Lower leg skin (tissue), 4 donors: ENCODE data around the gene JAG2. TPM values are rescaled to one million over a fixed set of nuclear protein-coding genes. Genes with fewer than 3 reads are reported as not detected.

Experiments used
- DNase-seq, 2 donors: peaks; one replicate each; pipeline ENCODE4 v3.0.0-alpha.2; 2019; ENCODE audit warnings: low spot score in 2 of 2
- H3K4me3 ChIP-seq: fragments of 200-600 bp; sonication (generic); 2 replicates; pipeline ENCODE4 v1.5.1; 2017; ENCODE audit warnings: mild to moderate bottlenecking, low read depth; ENCODE audit not compliant: poor library complexity, severe bottlenecking
- POLR2A ChIP-seq, 2 donors: fragments of 450-650 bp; IDR thresholded peaks; one replicate each; pipeline ENCODE4 v1.6.1; 2016 to 2017; ENCODE audit warnings: antibody characterized with exemption in 2 of 2, mild to moderate bottlenecking in 1 of 2, moderate library complexity in 1 of 2
- WGBS, 2 donors: methylation state at CpG; one replicate each; pipeline ENCODE4 v1.1.5; 2018; 5-methylcytosine and 5-hydroxymethylcytosine counted together
- intact Hi-C: fragments of 100-400 bp; cut with DNase I; formaldehyde crosslinking; loops from one replicate; pipeline ENCODE4 v1.15.0; 2023; ENCODE audit warnings: low total_unique reads
- total RNA-seq, 4 donors: library from RNA; depleted of rRNA; stranded (reverse); fragments of >200 nt; gene quantifications; one replicate each; pipeline ENCODE4 v1.1.0, GENCODE V29; 2016
- TF ChIP-seq, protein P1 (sequence below), 3 donors: fragments of 450-650 bp; IDR thresholded peaks; one replicate each; pipeline ENCODE4 v1.5.1; 2016; ENCODE audit warnings: antibody characterized with exemption in 3 of 3, mild to moderate bottlenecking in 3 of 3, moderate library complexity in 2 of 3

Gene JAG2
- total RNA-seq = 10 to 100 TPM; 50.4 to 96.1 (median 63.1) TPM

DNA sequence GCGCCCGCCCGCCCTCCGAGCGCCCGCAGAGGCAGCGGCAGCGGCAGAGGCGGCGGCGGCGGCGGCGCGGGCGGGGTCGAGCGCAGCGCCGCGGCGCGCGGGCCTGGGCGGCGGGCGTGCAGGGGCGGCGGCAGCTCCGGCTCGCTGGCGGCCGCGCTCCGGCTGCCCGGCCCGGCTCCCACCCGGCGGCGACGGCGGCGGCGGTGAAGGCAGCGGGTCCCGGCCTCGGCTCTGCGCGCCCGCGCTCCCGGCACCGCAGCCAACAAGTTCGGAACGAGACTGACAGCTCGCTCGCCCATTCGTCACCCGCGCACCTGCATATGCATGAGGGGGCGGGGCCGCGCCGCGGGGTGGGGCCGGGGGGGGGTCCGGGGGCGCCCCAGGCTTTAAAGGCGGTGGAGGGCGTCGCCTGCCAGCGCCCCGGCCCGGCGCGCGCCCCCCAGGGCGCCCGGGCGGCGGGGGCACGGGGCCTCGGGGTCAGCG is at the start of gene JAG2:
Gene JAG2 (minus strand): TSS at position 281 of the 483 bp plus-strand sequence. CDS start 356 bp downstream, outside the sequence.
- no peak for TF ChIP-seq POLR2A (IDR thresholded peaks at IDR 0.05)
- TF ChIP-seq, protein P1, sequence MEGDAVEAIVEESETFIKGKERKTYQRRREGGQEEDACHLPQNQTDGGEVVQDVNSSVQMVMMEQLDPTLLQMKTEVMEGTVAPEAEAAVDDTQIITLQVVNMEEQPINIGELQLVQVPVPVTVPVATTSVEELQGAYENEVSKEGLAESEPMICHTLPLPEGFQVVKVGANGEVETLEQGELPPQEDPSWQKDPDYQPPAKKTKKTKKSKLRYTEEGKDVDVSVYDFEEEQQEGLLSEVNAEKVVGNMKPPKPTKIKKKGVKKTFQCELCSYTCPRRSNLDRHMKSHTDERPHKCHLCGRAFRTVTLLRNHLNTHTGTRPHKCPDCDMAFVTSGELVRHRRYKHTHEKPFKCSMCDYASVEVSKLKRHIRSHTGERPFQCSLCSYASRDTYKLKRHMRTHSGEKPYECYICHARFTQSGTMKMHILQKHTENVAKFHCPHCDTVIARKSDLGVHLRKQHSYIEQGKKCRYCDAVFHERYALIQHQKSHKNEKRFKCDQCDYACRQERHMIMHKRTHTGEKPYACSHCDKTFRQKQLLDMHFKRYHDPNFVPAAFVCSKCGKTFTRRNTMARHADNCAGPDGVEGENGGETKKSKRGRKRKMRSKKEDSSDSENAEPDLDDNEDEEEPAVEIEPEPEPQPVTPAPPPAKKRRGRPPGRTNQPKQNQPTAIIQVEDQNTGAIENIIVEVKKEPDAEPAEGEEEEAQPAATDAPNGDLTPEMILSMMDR (IDR thresholded peaks at IDR 0.05) = no peak
- 0% methylated on average over 30 of the region's 84 CpGs; no CpG with 5 or more reads in 1 of the 2 donors for WGBS, 2 donors
- intact Hi-C loops = loop anchor here (10.0 kb wide), 1 partner anchor 74 kb away; no protein-coding TSS in a partner anchor
- H3K4me3 ChIP-seq = peak within 1 kb of the TSS; percentile 6
- DNase-seq = no peak

DNA sequence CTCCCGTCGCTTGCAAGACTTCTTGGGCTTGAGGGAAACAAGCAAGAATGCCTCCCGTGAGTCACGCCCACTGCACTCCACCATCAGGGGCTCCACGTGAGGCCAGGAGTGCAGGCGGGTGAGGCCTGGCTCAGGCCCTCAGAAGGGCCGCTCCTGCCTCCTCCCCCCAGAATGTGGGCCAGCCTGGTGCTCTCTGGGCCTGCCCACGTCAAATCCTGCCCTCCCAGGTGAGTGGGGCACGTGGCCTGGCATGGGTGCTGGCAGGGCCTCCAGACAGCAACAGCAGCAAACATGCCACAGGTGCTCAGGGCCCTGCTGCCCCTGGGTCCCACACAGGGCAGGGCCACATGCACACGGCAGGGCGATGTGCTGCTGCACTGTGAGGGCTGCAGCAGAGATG is 49.2 kb upstream of the JAG2 start:
- intact Hi-C loops = no loop called here
- 90 to 99% methylated on average over 7 to 8 of the region's 11 CpGs for WGBS, 2 donors
- H3K4me3 ChIP-seq = no peak overlapping the region
- no peak for DNase-seq
- TF ChIP-seq POLR2A (IDR thresholded peaks at IDR 0.05) = no peak
- TF ChIP-seq, protein P1 (IDR thresholded peaks at IDR 0.05) = no peak

DNA sequence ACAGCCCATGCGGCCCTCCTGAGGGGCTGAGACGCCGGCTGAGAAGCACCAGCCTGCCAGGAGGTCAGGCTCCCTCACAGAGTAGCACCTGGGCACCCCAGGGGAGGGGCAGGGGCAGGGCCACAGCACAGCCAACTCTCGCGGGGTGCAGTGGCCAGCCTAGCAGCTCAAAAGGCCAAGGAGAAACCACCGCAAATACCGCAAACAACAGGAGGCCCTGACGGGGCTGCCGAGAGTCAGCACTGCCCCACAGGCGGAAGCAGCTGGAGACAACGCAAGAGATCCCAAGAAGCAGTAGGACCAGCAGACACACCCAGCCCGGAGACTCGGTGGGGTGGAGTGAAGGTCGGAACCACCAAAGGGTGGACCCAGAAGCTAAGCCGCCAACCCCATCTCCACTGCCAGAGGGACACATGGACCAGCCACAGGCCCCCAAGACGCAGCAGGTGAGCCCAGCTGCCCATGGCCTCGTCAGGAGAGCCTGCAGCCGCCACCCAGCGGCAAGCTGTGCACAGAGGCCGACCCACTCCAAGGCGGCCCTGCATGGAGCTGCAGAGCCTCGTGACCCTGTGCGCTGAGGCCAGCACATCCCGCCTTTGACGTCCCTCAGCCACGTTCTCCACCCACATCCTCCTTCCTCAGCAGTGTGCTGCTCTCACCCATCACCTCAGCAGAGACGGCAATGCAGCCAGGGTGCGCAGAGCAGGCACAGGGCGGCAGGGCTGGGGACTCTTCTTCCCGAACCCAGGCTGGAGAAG is 48.1 kb upstream of the JAG2 start:
- TF ChIP-seq POLR2A (IDR thresholded peaks at IDR 0.05) = no peak
- TF ChIP-seq, protein P1 (IDR thresholded peaks at IDR 0.05) = no peak
- 92 to 93% methylated on average over 30 of the region's 30 CpGs for WGBS, 2 donors
- intact Hi-C loops = no loop called here
- no peak overlapping the region for H3K4me3 ChIP-seq
- no peak for DNase-seq

DNA sequence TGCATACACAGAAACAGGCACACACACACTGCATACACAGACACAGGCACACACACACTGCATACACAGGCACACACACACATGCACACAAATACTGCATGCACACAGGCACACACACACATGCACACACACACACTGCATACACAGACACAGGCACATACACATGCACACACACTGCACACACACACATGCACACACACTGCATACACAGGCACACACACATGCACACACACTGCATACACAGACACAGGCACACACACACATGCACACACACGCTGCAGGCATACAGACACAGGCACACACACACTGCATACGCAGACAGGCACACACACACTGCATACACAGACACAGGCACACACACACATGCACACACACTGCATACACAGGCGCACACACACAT is 47.0 kb upstream of the JAG2 start:
- no peak for DNase-seq
- no peak overlapping the region for H3K4me3 ChIP-seq
- intact Hi-C loops = no loop called here
- 93 to 96% methylated on average over 3 of the region's 3 CpGs for WGBS, 2 donors
- TF ChIP-seq, protein P1 (IDR thresholded peaks at IDR 0.05) = no peak

DNA sequence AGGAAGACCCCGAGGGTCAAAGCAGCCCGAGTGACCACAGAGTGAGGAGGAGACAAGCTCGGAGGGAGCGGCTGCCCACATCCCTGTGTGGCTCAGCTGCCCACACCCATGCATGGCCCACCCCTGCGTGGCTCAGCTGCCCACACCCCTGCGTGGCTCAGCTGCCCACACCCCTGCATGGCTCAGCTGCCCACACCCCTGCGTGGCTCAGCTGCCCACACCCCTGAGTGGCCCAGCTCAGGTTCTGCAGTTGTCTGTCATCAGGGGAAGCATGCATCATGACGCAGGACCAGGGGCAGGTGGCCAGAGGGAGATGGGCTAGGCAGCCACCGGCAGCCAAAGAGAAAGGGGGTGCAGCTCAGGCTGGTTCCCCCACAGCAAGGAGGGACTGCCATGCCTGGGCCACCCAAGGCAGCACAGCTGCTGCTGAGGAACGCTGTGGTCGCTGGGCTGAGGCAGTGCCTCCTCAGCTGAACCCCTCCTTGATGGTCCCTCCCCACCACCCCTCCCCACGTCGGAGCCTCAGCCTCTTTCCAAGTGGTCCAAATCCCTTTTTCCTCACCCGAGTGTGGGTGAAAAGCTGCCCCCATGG is 45.8 kb upstream of the JAG2 start:
- no peak overlapping the region for H3K4me3 ChIP-seq
- no peak for DNase-seq
- intact Hi-C loops = no loop called here
- WGBS, 2 donors = 88 to 93% methylated on average over 13 to 14 of the region's 14 CpGs
- TF ChIP-seq, protein P1 (IDR thresholded peaks at IDR 0.05) = no peak
